Glomerular visceral epithelial cell (primary cell): ENCODE data around the gene GPD1.
A peak's percentile ranks its signal among the peaks of the same experiment; 100 is the strongest.

Experiments used
- DNase-seq: peaks from one replicate; pipeline ENCODE4 v3.0.0-alpha.2; 2016; ENCODE audit errors: extremely low spot score

GPD1 gene

GRCh38 chr12:50103767-50104321 lies at the start of gene GPD1:
GPD1 (plus strand) TSS chr12:50104008; CDS start chr12:50104051, 43 bp downstream.
- peak; percentile 42 for DNase-seq

DNA sequence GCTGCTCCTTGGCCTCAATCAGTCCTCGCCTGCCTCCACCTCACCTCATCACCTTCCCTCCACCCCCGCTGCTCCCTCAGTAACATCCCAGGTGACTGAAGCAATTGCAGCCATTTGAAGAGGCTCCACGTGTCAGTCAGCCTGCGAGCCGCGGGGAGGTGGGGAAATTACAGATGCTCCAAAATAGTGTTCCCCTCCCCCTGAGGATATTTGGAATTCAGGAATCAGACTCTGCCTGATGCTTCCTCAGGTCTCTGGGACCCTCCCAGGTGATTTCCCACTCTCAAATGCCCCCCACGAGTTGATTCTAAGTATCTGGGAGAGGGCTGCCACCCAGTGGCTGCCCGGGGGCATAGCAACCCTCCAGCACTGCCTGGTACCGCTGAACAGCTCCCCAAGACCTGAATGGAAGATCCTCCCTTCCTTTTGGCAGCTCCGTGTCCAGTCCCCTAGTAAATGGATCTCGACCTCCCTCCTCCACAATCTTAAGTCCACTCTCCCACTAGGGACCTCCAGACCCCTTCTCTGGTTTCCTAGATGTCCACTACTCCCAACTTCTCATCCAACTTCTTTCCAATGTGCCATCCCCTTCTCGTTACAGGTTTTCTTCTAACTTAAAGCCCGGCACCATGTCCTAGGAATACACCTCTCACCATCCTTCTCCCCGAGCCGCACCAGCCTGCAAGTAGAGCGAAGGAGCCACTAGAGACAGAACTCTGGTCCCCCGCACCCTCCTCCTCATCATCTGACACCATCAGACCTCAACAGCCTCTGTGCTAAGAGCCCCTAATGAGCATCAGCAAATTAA lies 47.8 kb upstream of the GPD1 start:
- peak; percentile 57 for DNase-seq

- no peak for DNase-seq
These were observed 47.2 kb upstream of the GPD1 start for GRCh38 chr12:50056639-50056976.

DNA sequence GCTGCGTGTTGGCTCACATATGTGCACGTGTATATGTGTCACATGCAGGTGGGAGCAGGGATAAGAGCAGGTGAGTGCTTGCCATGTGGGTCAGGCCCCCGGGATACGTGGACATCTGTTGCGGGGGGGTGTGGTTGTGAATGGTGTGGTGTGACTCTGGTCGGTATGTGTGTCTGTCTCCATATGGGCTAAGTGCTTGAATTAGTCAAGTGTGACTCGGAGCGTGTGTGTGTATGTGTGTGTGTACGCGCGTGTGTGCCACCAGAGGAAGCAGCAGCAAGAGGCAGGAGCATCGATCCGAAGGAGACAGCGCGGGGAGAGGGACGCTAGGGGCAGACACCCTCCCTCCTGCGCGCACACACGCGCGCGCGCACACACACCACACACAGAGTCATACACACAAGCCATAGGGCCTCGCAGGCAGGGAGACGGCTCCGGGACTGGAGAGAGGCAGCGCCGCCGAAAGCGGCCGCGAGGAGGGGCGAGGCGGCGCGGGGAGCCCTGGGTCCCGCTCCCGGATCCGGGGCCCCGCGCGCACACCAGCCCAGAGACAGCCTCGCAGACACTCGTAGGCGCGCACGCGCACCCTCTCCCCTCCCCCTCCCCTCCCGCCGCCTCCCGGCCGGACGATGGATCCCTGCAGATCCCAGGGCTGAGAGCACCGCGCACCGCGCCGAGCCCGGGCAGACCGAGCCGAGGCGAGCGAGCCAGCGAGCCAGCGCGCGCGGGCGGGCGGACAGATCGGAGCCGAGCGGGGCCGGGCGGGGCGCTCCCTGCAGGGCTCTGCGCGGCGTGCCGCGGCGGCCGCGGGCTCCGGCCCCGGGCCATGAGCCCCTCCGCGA lies 46.6 kb upstream of the GPD1 start, which contains the start of gene ASIC1:
ASIC1 (plus strand) TSS at position 597 of the 842 bp plus-strand sequence. CDS start 1,171 bp downstream, outside the sequence.
- peak; percentile 58 for DNase-seq

DNA sequence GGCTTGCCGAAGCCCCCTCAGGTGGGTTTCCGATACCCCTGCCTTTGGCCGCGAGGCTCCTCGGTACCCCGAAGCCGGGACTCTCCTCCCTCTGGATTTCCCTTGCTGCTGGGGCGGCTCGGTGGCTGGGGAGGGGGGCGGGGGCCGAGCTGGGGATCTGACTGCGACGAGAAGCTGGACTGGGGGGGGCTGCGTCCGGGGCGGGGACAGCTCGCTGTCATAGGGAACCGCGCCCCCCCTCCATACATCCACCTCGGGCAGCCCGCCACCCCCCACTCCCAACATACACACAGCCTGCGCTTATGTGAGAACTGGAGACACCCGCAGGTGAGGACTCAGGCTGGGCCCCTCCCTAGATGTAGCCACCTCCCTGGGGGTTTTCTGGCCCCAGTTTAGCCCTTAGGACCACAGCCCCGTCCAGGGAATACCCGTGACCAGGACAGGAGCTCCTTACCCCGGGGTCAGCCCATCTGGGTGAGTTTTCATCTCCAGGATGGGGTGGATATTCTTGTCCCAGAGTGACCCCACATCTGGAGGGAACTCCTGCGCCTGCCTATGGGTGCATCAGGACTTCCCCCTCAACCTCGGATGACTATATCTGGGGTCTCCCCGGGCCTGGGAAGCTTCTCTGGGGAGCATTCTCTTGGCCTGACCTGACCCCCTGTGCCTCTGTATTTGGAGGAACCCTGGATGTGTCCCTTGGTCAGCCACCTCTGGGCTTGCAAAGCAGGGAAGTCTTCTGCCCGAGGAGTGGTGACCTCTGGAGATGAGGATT lies 45.7 kb upstream of the GPD1 start:
- DNase-seq: no peak

DNA sequence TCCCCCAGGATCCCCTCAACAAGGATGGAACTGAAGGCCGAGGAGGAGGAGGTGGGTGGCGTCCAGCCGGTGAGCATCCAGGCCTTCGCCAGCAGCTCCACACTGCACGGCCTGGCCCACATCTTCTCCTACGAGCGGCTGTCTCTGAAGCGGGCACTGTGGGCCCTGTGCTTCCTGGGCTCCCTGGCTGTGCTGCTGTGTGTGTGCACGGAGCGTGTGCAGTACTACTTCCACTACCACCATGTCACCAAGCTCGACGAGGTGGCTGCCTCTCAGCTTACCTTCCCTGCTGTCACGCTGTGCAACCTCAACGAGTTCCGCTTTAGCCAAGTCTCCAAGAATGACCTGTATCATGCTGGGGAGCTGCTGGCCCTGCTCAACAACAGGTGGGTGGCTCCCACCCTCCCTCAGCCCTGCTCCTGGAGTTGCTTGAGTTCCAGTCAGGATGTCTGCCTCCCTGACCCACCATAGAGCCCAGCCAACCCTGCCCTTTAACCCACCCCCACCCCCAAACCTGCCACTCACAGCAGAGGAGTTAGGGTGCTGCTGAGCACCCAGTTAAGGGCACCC lies 45.0 kb upstream of the GPD1 start:
- DNase-seq: no peak

GRCh38 chr12:50059440-50060119 lies 44.2 kb upstream of the GPD1 start:
- DNase-seq: peak; percentile 63

DNA sequence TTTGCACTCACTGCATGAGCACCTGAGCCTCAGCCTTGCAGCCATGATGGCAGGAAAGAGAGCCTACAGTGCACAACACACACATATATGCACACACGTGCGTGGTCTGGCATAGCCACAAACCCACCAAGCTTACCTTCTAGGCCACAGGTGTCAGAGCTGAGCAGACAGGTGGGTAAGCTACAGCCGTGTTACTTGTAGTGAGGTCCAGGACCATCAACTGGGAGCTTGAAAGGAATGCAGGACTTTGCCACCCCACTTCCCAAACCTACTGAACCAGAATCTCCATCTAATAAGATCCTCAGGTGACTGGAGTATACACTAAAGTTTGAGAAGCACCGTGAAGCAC lies 43.7 kb upstream of the GPD1 start:
- DNase-seq: no peak

GRCh38 chr12:50061171-50061570 lies 42.6 kb upstream of the GPD1 start:
- no peak for DNase-seq

GRCh38 chr12:50061946-50062686 lies 41.7 kb upstream of the GPD1 start:
- no peak for DNase-seq

- DNase-seq: peak; percentile 43
These were observed 40.9 kb upstream of the GPD1 start for GRCh38 chr12:50062728-50063460.

DNA sequence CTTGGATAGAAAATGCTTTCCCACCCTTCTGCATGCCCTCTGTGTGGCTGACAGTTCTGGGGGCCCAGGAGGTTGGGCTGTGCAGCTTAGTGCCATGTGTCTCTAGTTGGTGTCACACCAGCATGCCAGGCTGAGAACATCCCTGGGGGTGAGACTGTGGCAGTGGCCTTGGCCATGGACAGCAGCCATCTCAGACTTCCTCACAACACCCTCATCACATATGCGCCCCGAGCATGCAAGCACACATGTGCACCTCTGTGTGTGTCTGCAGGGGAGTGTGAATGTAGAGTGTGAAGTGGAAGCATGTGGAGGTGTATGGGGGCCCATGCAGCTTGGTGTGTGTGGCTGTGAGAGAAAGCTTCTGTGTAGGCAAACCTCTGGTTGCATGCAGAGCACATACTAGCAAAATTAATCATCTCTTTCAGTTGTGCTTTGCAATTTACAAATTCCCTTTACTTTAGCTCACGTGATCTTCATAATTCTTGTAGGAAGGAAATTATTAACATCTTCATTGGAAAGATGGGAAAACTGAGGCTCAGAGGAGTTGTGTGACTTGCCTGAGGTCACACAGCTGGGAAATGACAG lies 38.0 kb upstream of the GPD1 start:
- DNase-seq: no peak

GRCh38 chr12:50066402-50066801 lies 37.4 kb upstream of the GPD1 start:
- DNase-seq: peak; percentile 81

DNA sequence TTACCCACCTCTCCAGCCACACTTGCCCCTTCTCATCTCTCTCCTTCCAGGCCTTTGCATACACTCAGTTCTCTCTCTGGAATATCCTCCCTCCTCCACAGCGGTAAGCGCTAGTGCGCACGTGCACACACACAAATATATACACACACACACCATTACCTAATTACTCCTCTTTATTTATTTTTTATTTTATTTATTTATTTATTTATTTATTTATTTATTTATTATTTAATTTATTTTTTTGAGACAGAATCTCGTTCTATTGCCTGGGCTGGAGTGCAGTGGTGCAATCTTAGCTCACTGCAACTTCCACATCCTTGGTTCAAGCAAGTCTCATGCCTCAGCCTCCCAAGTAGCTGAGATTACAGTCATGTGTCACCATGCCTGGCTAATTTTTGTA lies 34.7 kb upstream of the GPD1 start:
- DNase-seq: no peak

DNA sequence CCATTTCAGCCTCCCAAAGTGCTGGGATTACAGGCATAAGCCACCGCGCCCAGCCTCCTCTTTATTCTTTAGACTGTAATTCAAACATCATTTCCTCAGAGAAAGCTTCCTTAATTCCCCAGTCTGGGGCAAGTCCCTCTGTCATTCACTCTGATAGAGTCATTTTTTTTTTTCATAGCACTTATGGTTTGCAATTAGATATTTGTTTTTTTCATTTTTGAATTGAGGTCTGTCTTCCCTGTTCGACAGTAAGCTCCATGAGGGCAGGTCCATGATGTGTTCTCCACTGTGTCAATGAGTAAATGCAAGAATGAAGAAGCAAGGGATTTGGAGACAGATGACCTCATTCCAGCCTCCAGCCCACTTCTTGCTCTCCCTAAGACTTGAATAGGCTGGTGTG lies 34.3 kb upstream of the GPD1 start:
- no peak for DNase-seq

GRCh38 chr12:50070314-50071060 lies 33.3 kb upstream of the GPD1 start:
- DNase-seq: peak; percentile 82

DNA sequence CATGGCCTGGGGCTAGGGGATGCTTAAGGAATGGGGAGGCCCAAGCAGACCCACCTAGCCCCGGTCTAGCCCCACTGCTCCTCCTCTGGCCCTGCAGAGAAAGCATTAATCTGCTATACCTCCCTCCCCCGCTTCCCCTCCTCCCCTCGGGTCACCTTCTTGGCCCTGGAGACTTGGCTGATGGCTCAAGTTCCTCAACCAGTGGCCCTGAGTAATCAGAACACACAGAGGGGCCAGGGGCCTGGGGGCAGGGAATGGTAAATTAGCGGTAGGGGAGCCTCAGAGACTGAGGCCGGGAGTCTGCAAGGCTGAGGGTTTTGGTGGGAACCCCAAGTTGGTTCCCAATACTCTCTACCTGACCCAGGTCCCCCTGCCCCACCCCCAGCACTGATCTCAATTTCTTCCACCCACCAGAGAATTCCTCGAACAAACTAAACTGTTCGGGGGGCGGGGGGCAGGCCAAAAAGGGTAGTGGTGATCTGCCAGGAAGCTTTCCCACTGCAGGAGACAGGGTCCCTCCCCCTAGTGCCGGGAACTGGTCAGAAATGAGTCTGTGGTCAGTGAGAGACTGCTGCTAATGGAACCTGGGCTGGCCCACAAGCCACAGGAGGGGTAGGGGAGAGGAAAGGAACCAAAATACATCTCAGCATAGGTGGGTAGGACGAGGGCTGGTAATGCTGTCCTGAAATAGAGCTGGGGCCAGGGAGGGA lies 31.5 kb upstream of the GPD1 start:
- DNase-seq: no peak

GRCh38 chr12:50073206-50073605 lies 30.6 kb upstream of the GPD1 start:
- DNase-seq: no peak
